B cell (primary cell): ENCODE measurements around the gene SLC25A10. TPM values are rescaled to one million over a fixed set of nuclear protein-coding genes. Genes with fewer than 3 reads are reported as not detected.

ENCODE experiments used
- ATAC-seq: fragments of 200-7000 bp; cut with Tn5 transposase; one replicate; pipeline ENCODE4 v1.10.0; 2021; ENCODE audit warnings: low read depth, mild to moderate bottlenecking, moderate number of reproducible peaks, moderate library complexity
- CTCF ChIA-PET: fragments of 350-600 bp; sonication (Branson Sonifier 250); formaldehyde crosslinking; loops from one replicate; lab custom pipeline; 2021; ENCODE audit warnings: antibody characterized with exemption, inconsistent platforms; lab: Charles Lee
- POLR2A ChIA-PET: fragments of 350-600 bp; sonication (Branson Sonifier 250); formaldehyde crosslinking; loops from one replicate; lab custom pipeline; 2021; ENCODE audit warnings: antibody characterized with exemption; lab: Charles Lee
- DNase-seq: peaks from one replicate; pipeline ENCODE4 v3.0.0; 2013
- H2AFZ ChIP-seq: 2 replicates; pipeline ENCODE4 v1.6.1; 2012; ENCODE audit warnings: mild to moderate bottlenecking, low read depth, low read length; ENCODE audit not compliant: insufficient read depth, poor library complexity, severe bottlenecking
- H3K27ac ChIP-seq, 2 donors: 1 replicate in 1 of 2; 2 replicates in 1 of 2; pipeline ENCODE4 v1.5.1; 2012 to 2013; ENCODE audit warnings: low read length in 2 of 2, mild to moderate bottlenecking in 2 of 2, moderate library complexity in 1 of 2
- H3K27me3 ChIP-seq, 4 experiments: fragments of 200-600 bp in 1 of 4; sonication (generic) in 1 of 4; replicated peaks in 1 of 4; 1 replicate in 2 of 4; 2 replicates in 2 of 4; pipeline versions ENCODE4 v1.6.1 to v1.7.0; 2013 to 2016; ENCODE audit warnings: low read length in 3 of 4, mild to moderate bottlenecking in 2 of 4, mixed read lengths in 1 of 4, moderate library complexity in 1 of 4; ENCODE audit not compliant: insufficient read depth in 4 of 4, control insufficient read depth in 3 of 4; ENCODE audit errors: control extremely low read depth in 1 of 4
- H3K36me3 ChIP-seq, 2 experiments: replicated peaks in 1 of 2; 1 replicate in 1 of 2; 2 replicates in 1 of 2; pipeline versions ENCODE4 v1.6.1 to v1.7.1; 2013; ENCODE audit warnings: low read length in 1 of 2; ENCODE audit not compliant: insufficient read depth in 2 of 2, control insufficient read depth in 1 of 2; ENCODE audit errors: control extremely low read depth in 1 of 2, extremely low read depth in 1 of 2
- H3K4me1 ChIP-seq, 2 donors: fragments of 200-600 bp in 1 of 2; sonication (generic) in 1 of 2; 1 replicate in 1 of 2; 2 replicates in 1 of 2; pipeline versions ENCODE4 v1.5.1 to v1.6.1; 2013 to 2017; ENCODE audit warnings: low read length in 2 of 2; ENCODE audit not compliant: control insufficient read depth in 2 of 2, insufficient read depth in 2 of 2
- H3K4me2 ChIP-seq: replicated peaks from 2 replicates; pipeline ENCODE3; 2012; ENCODE audit warnings: mild to moderate bottlenecking, low read depth, low read length; ENCODE audit not compliant: poor library complexity, severe bottlenecking
- H3K4me3 ChIP-seq, 5 experiments: fragments of 200-600 bp in 1 of 5; sonication (generic) in 1 of 5; 1 replicate in 3 of 5; 2 replicates in 2 of 5; pipeline versions ENCODE4 v1.5.1 to v1.7.0; 2011 to 2016; ENCODE audit warnings: low read length in 4 of 5, mild to moderate bottlenecking in 4 of 5, low read depth in 2 of 5, control low read depth in 1 of 5, moderate library complexity in 1 of 5; ENCODE audit not compliant: insufficient read depth in 1 of 5; ENCODE audit errors: control extremely low read depth in 1 of 5, extremely low read depth in 1 of 5
- H3K79me2 ChIP-seq: fragments of 200-600 bp; sonication (generic); one replicate; pipeline ENCODE4 v1.6.0; 2016; ENCODE audit warnings: low read length; ENCODE audit not compliant: control insufficient read depth, insufficient read depth
- H3K9ac ChIP-seq: fragments of 200-600 bp; sonication (generic); 2 replicates; pipeline ENCODE4 v1.6.1; 2017; ENCODE audit warnings: mild to moderate bottlenecking, low read length, moderate library complexity
- H3K9me3 ChIP-seq, 3 donors: one replicate each; pipeline versions ENCODE4 v1.6.1 to v1.7.1; 2013; ENCODE audit warnings: low read length in 2 of 3; ENCODE audit not compliant: control insufficient read depth in 2 of 3, insufficient read depth in 1 of 3; ENCODE audit errors: control extremely low read depth in 1 of 3
- H4K20me1 ChIP-seq: 2 replicates; pipeline ENCODE4 v1.6.0; 2012; ENCODE audit warnings: mild to moderate bottlenecking, low read length; ENCODE audit not compliant: insufficient read depth, control insufficient read depth, poor library complexity, severe bottlenecking
- H3K27ac Mint-ChIP-seq: one replicate; pipeline ENCODE4 v1.8.0; 2021; ENCODE audit warnings: mixed read lengths
- H3K27me3 Mint-ChIP-seq: one replicate; pipeline ENCODE4 v1.8.0; 2021; ENCODE audit warnings: mixed read lengths
- H3K4me1 Mint-ChIP-seq: one replicate; pipeline ENCODE4 v1.8.0; 2021; ENCODE audit warnings: mixed read lengths
- H3K4me3 Mint-ChIP-seq: one replicate; pipeline ENCODE4 v1.8.0; 2021; ENCODE audit warnings: mixed read lengths
- H3K9me3 Mint-ChIP-seq: one replicate; pipeline ENCODE4 v1.8.0; 2022; ENCODE audit warnings: mixed read lengths; ENCODE audit not compliant: insufficient read depth
- CTCF ChIP-seq: fragments of 200-600 bp; IDR thresholded peaks from one replicate; pipeline ENCODE4 v1.8.0; 2022; ENCODE audit warnings: antibody characterized with exemption, mild to moderate bottlenecking
- EZH2 ChIP-seq: IDR thresholded peaks from 2 replicates; pipeline ENCODE4 v1.6.1; 2012; ENCODE audit warnings: borderline replicate concordance, low read depth, mild to moderate bottlenecking, moderate library complexity, low read length; ENCODE audit not compliant: insufficient read depth, poor library complexity, severe bottlenecking
- WGBS: methylation state at CpG from one replicate; pipeline ENCODE4 v1.1.5; 2013; ENCODE audit warnings: missing lambda C conversion rate; ENCODE audit not compliant: insufficient coverage; 5-methylcytosine and 5-hydroxymethylcytosine counted together
- intact Hi-C: fragments of 100-400 bp; cut with micrococcal nuclease; formaldehyde crosslinking; loops from one replicate; pipeline ENCODE4 v1.10.0; 2022
- polyA plus RNA-seq: library from polyadenylated mRNA; depleted of rRNA; stranded (reverse); fragments of >200 nt; gene quantifications from 2 replicates; pipeline ENCODE4 v1.2.3, GENCODE V29; 2012
- total RNA-seq, 2 donors: library from RNA; stranded (reverse); fragments of 120-200 nt in 1 of 2; gene quantifications; 1 replicate in 1 of 2; 2 replicates in 1 of 2; pipeline versions ENCODE4 v1.2.3 to v1.2.4, GENCODE V29; 2013 to 2022

SLC25A10 gene
- total and polyA plus RNA-seq, 2 donors (not counting 1 experiment from before 2014, with no cell fraction given), result 3.9 to 5.0 TPM

GRCh38 chr17:81734405-81735263 lies 22.6 kb downstream of the SLC25A10 start:
- CTCF ChIA-PET, result interaction anchor here (0.6 to 2.3 kb wide), 6 partner anchors 8 to 121 kb away, joined by 3 to 6 read pairs (median 3); partner anchors contain the start of gene MCRIP1
- H3K36me3 ChIP-seq, result no peaks in the 10 kb centered on the region
- DNase-seq (no peak), ATAC-seq (no peak)
- no peaks in the 10 kb centered on the region for H3K79me2 ChIP-seq
- no peak overlapping the region for H3K4me3 ChIP-seq
- no peak overlapping the region for H3K27ac ChIP-seq
- H3K27me3 ChIP-seq, result peaks cover 0 to 38% (median 4%) of the 10 kb centered on the region in 4 experiments
- peaks cover 24% of the 10 kb centered on the region for H3K27me3 Mint-ChIP-seq
- no peaks in the 10 kb centered on the region for H4K20me1 ChIP-seq
- H3K9me3 ChIP-seq, result no peaks in the 10 kb centered on the region
- peak overlapping the region; percentile 85 for H3K4me2 ChIP-seq
- H3K4me3 Mint-ChIP-seq, result no peak overlapping the region
- no peak for TF ChIP-seq EZH2
- no peak for TF ChIP-seq CTCF
- intact Hi-C loops, result no loop called here
- no peak overlapping the region for H3K27ac Mint-ChIP-seq
- WGBS, result 83% methylated on average over 35 of the region's 35 CpGs
- no peak overlapping the region for H2AFZ ChIP-seq
- peaks cover 12% of the 10 kb centered on the region for H3K4me1 Mint-ChIP-seq
- peaks cover 6 to 13% of the 10 kb centered on the region in 2 donors for H3K4me1 ChIP-seq
- H3K9me3 Mint-ChIP-seq, result no peaks in the 10 kb centered on the region
- no peak overlapping the region for H3K9ac ChIP-seq
- POLR2A ChIA-PET, result no interaction called here
